ENCODE measurements around the gene CCL13.

GRCh38 chr17:34390649-34391048, 34.4 kb downstream of the CCL13 start:
- TF ChIP-seq GATA2 (IDR thresholded peaks at IDR 0.05; ENCODE audit: low read depth, low read length) = no peak
- TF ChIP-seq GATA3 (IDR thresholded peaks at IDR 0.05; ENCODE audit: low read depth, low read length) = no peak

Measured in SH-SY5Y (cell line).